CD8-positive, alpha-beta memory T cell (primary cell): ENCODE measurements around the gene GADD45GIP1. TPM values are rescaled to one million over a fixed set of nuclear protein-coding genes. Genes with fewer than 3 reads are reported as not detected.
A peak's percentile ranks its signal among the peaks of the same experiment; 100 is the strongest.

Experiments
- CTCF ChIA-PET: fragments of 350-600 bp; sonication (Branson Sonifier 250); formaldehyde crosslinking; loops from one replicate; lab custom pipeline; 2021; ENCODE audit warnings: antibody characterized with exemption; lab: Charles Lee
- POLR2A ChIA-PET: fragments of 350-600 bp; sonication (Branson Sonifier 250); formaldehyde crosslinking; loops from one replicate; lab custom pipeline; 2021; ENCODE audit warnings: antibody characterized with exemption; lab: Charles Lee
- DNase-seq, 5 donors: peaks; one replicate each; pipeline versions ENCODE4 v3.0.0 to v3.0.0-alpha.2; 2020 to 2022; ENCODE audit warnings: mixed read lengths in 1 of 5
- H3K27ac ChIP-seq: one replicate; pipeline ENCODE4 v1.7.0; 2013; ENCODE audit warnings: low read depth, mild to moderate bottlenecking, low read length, moderate library complexity
- H3K27me3 ChIP-seq: 2 replicates; pipeline ENCODE4 v1.7.0; 2013; ENCODE audit warnings: low read length, mild to moderate bottlenecking; ENCODE audit not compliant: insufficient read depth, poor library complexity, severe bottlenecking
- H3K36me3 ChIP-seq: 2 replicates; pipeline ENCODE4 v1.7.0; 2013; ENCODE audit warnings: mild to moderate bottlenecking, low read length, moderate library complexity; ENCODE audit not compliant: insufficient read depth
- H3K4me1 ChIP-seq: 2 replicates; pipeline ENCODE4 v1.7.0; 2013; ENCODE audit warnings: mild to moderate bottlenecking, low read length, moderate library complexity; ENCODE audit not compliant: insufficient read depth
- H3K4me3 ChIP-seq: 2 replicates; pipeline ENCODE4 v1.7.0; 2013; ENCODE audit warnings: mild to moderate bottlenecking, low read length
- H3K9me3 ChIP-seq: 2 replicates; pipeline ENCODE4 v1.7.0; 2013; ENCODE audit warnings: mild to moderate bottlenecking, low read length
- H3K27ac Mint-ChIP-seq, 8 donors: one replicate each; pipeline ENCODE4 v1.8.0; 2020 to 2021; ENCODE audit warnings: mixed read lengths in 8 of 8, mild to moderate bottlenecking in 6 of 8, inconsistent platforms in 3 of 8, moderate library complexity in 3 of 8
- H3K27me3 Mint-ChIP-seq, 2 donors: one replicate each; pipeline ENCODE4 v1.8.0; 2020 to 2021; ENCODE audit warnings: mixed read lengths in 2 of 2, mild to moderate bottlenecking in 1 of 2, moderate library complexity in 1 of 2
- H3K36me3 Mint-ChIP-seq, 3 donors: one replicate each; pipeline ENCODE4 v1.8.0; 2020 to 2021; ENCODE audit warnings: mixed read lengths in 3 of 3, inconsistent platforms in 1 of 3, mild to moderate bottlenecking in 1 of 3
- H3K4me1 Mint-ChIP-seq, 3 donors: one replicate each; pipeline ENCODE4 v1.8.0; 2020 to 2021; ENCODE audit warnings: mixed read lengths in 3 of 3, inconsistent platforms in 1 of 3, mild to moderate bottlenecking in 1 of 3
- H3K4me3 Mint-ChIP-seq, 7 donors: one replicate each; pipeline ENCODE4 v1.8.0; 2020 to 2021; ENCODE audit warnings: mixed read lengths in 7 of 7, mild to moderate bottlenecking in 6 of 7, moderate library complexity in 4 of 7, inconsistent platforms in 2 of 7
- H3K9me3 Mint-ChIP-seq, 5 donors: one replicate each; pipeline ENCODE4 v1.8.0; 2020 to 2022; ENCODE audit warnings: mixed read lengths in 5 of 5, mild to moderate bottlenecking in 3 of 5, moderate library complexity in 2 of 5, inconsistent platforms in 1 of 5
- polyA plus RNA-seq: library from polyadenylated mRNA; unstranded; fragments of 300-500 nt; fragmentation: Illumina TruSeq; gene quantifications from one replicate; pipeline ENCODE4 v1.2.3, GENCODE V29; 2021
- total RNA-seq, 2 experiments: library from RNA; stranded (reverse); gene quantifications; one replicate each; pipeline ENCODE4 v1.2.3, GENCODE V29; 2021

The GADD45GIP1 gene
- total and polyA plus RNA-seq, 3 experiments from 2014 or later = 37.3 to 64.1 (median 38.6) TPM

DNA sequence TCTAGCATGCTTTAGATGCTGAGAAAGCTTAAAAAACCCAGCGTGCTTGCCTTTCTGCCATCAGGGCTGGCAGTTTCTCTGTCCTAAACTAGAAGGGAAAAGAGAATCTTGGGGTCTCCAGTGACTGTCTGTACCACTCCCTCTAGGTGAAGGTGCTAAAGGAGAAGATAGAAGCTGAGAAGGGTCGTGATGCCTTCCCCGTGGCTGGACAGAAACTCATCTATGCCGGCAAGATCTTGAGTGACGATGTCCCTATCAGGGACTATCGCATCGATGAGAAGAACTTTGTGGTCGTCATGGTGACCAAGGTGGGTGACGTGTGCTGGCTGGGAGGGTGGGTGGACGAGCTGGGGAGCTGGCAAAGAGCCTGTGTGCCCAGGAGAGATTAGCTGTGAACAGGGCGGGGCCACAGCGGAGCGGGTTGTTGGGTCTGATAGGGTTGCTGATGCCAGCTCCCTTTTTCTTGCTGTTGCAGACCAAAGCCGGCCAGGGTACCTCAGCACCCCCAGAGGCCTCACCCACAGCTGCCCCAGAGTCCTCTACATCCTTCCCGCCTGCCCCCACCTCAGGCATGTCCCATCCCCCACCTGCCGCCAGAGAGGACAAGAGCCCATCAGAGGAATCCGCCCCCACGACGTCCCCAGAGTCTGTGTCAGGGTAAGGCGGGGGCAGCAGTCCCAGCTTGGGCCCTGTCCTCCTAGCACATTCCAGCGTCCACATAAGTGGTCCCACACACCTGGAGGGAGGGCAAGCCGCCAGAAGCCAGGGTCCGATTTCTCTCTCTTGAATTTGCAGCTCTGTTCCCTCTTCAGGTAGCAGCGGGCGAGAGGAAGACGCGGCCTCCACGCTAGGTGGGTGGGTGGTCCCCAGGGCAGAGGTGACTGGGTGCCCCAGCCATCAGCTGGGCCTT is 9.1 kb downstream of the GADD45GIP1 start:
- Histone ChIP-seq H3K27me3 (no peaks in the 10 kb centered on the region), H3K9me3 (no peaks in the 10 kb centered on the region), H3K4me1 (peaks cover 23% of the 10 kb centered on the region), H3K27ac (no peak overlapping the region), H3K4me3 (no peak overlapping the region), H3K36me3 (peaks cover 60% of the 10 kb centered on the region)
- Mint-ChIP-seq H3K4me1 (peaks cover 29 to 47% (median 31%) of the 10 kb centered on the region in 3 donors), H3K9me3 (peaks cover 0 to 2% (median 0%) of the 10 kb centered on the region in 5 donors), H3K4me3 (peak overlapping the region in 5 of 7 donors; percentile 8 to 64 (median 27)), H3K36me3 (peaks cover 5 to 85% (median 9%) of the 10 kb centered on the region in 3 donors), H3K27me3 (peaks cover 0 to 5% of the 10 kb centered on the region in 2 donors), H3K27ac (peak overlapping the region in 6 of 8 donors; percentile 4 to 80 (median 66))
- DNase-seq = no peak
- CTCF ChIA-PET = interaction anchor here (1.4 to 2.6 kb wide), 2 partner anchors 9 to 17 kb away, joined by 4 to 13 read pairs; partner anchors contain the start of gene GADD45GIP1
- POLR2A ChIA-PET = interaction anchor here (1.1 to 3.8 kb wide), 2 partner anchors 8 to 10 kb away, joined by 4 to 12 read pairs; partner anchors contain the start of gene GADD45GIP1

DNA sequence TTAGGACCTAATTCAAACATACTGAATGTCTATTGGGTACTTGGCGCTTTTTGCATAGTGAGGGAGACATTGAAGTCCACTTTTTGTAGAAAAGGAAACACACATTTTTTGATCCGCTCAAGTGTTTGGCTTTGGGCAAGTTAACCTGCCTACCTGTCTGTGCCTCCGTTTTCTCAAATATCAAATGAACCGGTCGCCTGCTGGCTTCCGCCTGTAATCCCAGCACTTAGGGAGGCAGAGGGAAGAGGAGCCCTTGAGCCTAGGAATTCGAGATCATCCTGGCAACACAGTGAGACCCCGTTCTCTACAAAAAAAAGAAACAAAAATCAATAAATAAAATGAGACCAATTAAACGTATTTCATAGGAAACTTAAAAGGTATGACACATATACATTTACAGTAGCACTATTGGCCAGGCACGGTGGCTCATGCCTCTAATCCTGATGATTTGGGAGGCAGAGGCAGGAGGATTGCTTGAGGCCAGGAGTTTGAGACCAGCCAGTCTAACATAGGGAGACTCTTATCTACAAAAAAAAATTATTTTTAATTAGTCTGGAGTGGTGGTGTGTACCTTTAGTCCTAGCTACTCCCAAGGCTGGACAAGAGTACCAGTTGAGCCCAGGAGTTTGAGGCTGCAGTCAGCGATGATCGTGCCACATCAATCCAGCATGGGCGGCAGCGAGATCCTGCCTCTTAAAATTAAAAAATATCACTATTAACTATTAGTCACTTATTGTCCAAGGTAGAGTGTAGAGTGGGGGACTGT is 10.1 kb downstream of the GADD45GIP1 start:
- H3K27ac Mint-ChIP-seq = peak overlapping the region; percentile 90 to 97 (median 92)
- Histone ChIP-seq H3K36me3 (peaks cover 65% of the 10 kb centered on the region), H3K27ac (peak overlapping the region; percentile 74), H3K4me3 (peak overlapping the region; percentile 73), H3K9me3 (no peaks in the 10 kb centered on the region), H3K4me1 (peaks cover 23% of the 10 kb centered on the region), H3K27me3 (no peaks in the 10 kb centered on the region)
- H3K36me3 Mint-ChIP-seq = peaks cover 5 to 86% (median 9%) of the 10 kb centered on the region in 3 donors
- H3K4me1 Mint-ChIP-seq = peaks cover 31 to 53% (median 34%) of the 10 kb centered on the region in 3 donors
- peak overlapping the region; percentile 83 to 96 (median 88) for H3K4me3 Mint-ChIP-seq
- H3K9me3 Mint-ChIP-seq = peaks cover 0 to 2% (median 0%) of the 10 kb centered on the region in 5 donors
- no peak for DNase-seq
- peaks cover 0 to 5% of the 10 kb centered on the region in 2 donors for H3K27me3 Mint-ChIP-seq
- ChIA-PET POLR2A (interaction anchor here (0.6 to 3.8 kb wide), 7 partner anchors 8 to 225 kb away, joined by 3 to 12 read pairs (median 4); partner anchors contain the start of genes DNASE2 and GADD45GIP1), CTCF (interaction anchor here (0.9 to 2.6 kb wide), 4 partner anchors 10 to 56 kb away, joined by 4 to 13 read pairs (median 4); partner anchors contain the start of genes GADD45GIP1 and GCDH)

DNA sequence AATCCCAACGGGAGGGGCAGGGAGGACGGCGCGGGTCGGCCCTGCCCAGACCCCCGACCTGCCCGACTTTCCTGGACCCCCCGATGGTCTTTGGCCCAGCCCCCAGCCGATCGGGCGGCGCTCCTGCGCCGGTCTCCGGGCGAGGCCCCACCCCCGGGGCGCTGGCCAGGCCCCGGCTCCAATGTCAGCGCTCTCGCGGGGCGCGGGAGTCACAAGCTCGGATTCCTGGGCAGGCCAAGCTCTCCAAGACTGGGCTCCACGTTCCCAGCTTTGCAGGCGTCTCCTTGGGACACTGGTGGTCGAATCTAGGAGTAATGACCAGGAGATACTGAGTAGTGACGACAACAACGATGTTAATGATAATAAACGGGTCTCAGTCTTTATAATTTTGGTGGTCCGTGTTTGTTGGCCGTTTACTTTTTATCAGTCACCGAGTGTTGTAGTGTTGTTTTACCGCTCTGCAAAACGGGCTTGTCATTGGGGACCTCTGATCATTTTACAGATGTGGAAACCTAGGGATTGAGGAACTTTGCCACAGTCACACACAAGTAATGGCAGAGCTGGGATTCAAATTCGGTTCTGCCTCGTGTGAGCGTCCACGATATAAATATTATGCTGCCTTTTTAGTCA is 10.8 kb downstream of the GADD45GIP1 start:
- peaks cover 25% of the 10 kb centered on the region for H3K4me1 ChIP-seq
- H3K4me3 ChIP-seq = peak overlapping the region; percentile 73
- Mint-ChIP-seq H3K27ac (peak overlapping the region; percentile 90 to 97 (median 92)), H3K36me3 (peaks cover 5 to 86% (median 9%) of the 10 kb centered on the region in 3 donors), H3K27me3 (peaks cover 0 to 6% of the 10 kb centered on the region in 2 donors), H3K9me3 (peaks cover 0 to 2% (median 0%) of the 10 kb centered on the region in 5 donors), H3K4me1 (peaks cover 31 to 56% (median 34%) of the 10 kb centered on the region in 3 donors), H3K4me3 (peak overlapping the region; percentile 83 to 96 (median 88))
- H3K36me3 ChIP-seq = peaks cover 69% of the 10 kb centered on the region
- CTCF ChIA-PET = interaction anchor here (0.9 to 1.3 kb wide), 2 partner anchors 19 to 56 kb away, joined by 4 to 5 read pairs; partner anchors contain the start of gene GCDH
- POLR2A ChIA-PET = interaction anchor here (0.6 to 3.8 kb wide), 6 partner anchors 9 to 225 kb away, joined by 3 to 12 read pairs (median 4); partner anchors contain the start of genes DNASE2 and GADD45GIP1
- DNase-seq = peak in 3 of 5 donors; percentile 28 to 64 (median 42)
- peak overlapping the region; percentile 74 for H3K27ac ChIP-seq
- no peaks in the 10 kb centered on the region for H3K27me3 ChIP-seq
- no peaks in the 10 kb centered on the region for H3K9me3 ChIP-seq

DNA sequence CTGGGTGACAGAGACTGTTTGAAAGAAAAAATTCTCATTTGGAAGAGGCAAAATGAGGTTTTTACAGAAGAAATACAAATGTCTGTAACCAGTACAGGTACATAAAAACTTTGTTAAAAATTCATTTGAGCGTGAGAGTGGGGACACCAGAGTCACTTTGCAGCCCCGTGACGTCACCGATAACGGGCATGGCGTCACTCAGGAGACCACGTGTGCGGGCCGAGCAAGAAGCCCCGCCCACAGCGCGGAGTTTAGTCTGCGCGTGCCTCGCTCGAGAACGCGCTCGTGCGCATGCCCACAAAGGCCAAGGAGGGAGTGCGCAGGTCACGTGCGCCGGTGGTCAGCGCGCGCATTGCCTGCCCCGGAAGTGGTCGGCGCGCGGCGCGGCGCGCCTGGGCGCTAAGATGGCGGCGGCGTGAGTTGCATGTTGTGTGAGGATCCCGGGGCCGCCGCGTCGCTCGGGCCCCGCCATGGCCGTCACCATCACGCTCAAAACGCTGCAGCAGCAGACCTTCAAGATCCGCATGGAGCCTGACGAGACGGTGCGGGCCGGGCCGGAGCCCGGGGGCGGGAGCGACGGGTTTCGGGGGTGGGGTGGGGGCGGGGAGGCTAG is 11.4 kb downstream of the GADD45GIP1 start, which contains the start of gene RAD23A:
Gene RAD23A (plus strand): TSS at position 384 of the 613 bp plus-strand sequence. CDS start 87 bp downstream, at position 471.
- Mint-ChIP-seq H3K27ac (peak within 1 kb of the TSS; percentile 95 to 98 (median 96)), H3K9me3 (peaks cover 0 to 2% (median 0%) of the 10 kb centered on the region in 5 donors), H3K4me1 (peaks cover 34 to 62% (median 38%) of the 10 kb centered on the region in 3 donors), H3K36me3 (peaks cover 5 to 86% (median 10%) of the 10 kb centered on the region in 3 donors), H3K27me3 (peaks cover 0 to 6% of the 10 kb centered on the region in 2 donors), H3K4me3 (peak within 1 kb of the TSS; percentile 87 to 96 (median 91))
- peak within 1 kb of the TSS; percentile 74 for H3K27ac ChIP-seq
- peak within 1 kb of the TSS; percentile 73 for H3K4me3 ChIP-seq
- H3K27me3 ChIP-seq = no peaks in the 10 kb centered on the region
- H3K9me3 ChIP-seq = no peaks in the 10 kb centered on the region
- ChIA-PET POLR2A (interaction anchor here (0.6 to 3.8 kb wide), 2 partner anchors 11 kb away, joined by 3 to 12 read pairs; partner anchors contain the start of gene GADD45GIP1), CTCF (interaction anchor here (0.9 to 1.3 kb wide), 2 partner anchors 19 to 55 kb away, joined by 4 to 5 read pairs; partner anchors contain the start of gene GCDH)
- H3K4me1 ChIP-seq = peaks cover 31% of the 10 kb centered on the region
- peaks cover 75% of the 10 kb centered on the region for H3K36me3 ChIP-seq
- peak; percentile 98 to 99 (median 98) for DNase-seq

DNA sequence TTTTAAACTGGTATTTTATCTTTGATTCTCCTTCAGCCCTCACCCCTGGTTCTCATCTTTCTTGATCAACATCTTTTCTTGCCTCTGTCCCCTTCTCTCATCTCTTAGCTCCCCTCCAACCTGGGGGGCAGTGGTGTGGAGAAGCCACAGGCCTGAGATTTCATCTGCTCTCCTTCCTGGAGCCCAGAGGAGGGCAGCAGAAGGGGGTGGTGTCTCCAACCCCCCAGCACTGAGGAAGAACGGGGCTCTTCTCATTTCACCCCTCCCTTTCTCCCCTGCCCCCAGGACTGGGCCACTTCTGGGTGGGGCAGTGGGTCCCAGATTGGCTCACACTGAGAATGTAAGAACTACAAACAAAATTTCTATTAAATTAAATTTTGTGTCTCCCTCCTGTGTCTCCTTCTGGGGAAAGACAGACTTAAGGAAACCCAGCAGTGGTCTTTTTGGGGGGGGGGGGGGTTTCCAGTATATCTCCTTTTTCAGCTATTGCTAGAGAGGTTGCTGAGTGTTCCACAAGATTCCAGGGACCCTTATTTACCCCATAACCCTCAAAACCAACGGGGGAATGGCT is 12.8 kb downstream of the GADD45GIP1 start:
- Mint-ChIP-seq H3K27ac (peak overlapping the region in 6 of 8 donors; percentile 63 to 98 (median 96)), H3K9me3 (peaks cover 0 to 2% (median 0%) of the 10 kb centered on the region in 5 donors)

DNA sequence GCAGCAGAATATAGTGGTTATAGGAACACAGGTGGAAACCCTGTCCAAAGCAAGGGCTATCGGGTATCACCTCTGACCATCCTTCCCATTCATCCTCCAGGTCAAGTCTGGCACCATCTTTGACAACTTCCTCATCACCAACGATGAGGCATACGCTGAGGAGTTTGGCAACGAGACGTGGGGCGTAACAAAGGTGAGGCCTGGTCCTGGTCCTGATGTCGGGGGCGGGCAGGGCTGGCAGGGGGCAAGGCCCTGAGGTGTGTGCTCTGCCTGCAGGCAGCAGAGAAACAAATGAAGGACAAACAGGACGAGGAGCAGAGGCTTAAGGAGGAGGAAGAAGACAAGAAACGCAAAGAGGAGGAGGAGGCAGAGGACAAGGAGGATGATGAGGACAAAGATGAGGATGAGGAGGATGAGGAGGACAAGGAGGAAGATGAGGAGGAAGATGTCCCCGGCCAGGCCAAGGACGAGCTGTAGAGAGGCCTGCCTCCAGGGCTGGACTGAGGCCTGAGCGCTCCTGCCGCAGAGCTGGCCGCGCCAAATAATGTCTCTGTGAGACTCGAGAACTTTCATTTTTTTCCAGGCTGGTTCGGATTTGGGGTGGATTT is 13.5 kb downstream of the GADD45GIP1 start:
- ChIA-PET POLR2A (interaction anchor here (0.7 kb wide), 1 partner anchor 1435 kb away, joined by 10 read pairs; no protein-coding TSS in a partner anchor), CTCF (interaction anchor here (0.7 to 1.4 kb wide), 3 partner anchors 22 to 96 kb away, joined by 3 to 4 read pairs (median 4); no protein-coding TSS in a partner anchor)
- peaks cover 51 to 75% (median 56%) of the 10 kb centered on the region in 3 donors for H3K4me1 Mint-ChIP-seq
- H3K9me3 Mint-ChIP-seq = peaks cover 0 to 2% (median 0%) of the 10 kb centered on the region in 5 donors
- Histone ChIP-seq H3K27ac (no peak overlapping the region), H3K27me3 (no peaks in the 10 kb centered on the region), H3K4me1 (peaks cover 46% of the 10 kb centered on the region), H3K9me3 (no peaks in the 10 kb centered on the region), H3K36me3 (peaks cover 72% of the 10 kb centered on the region), H3K4me3 (no peak overlapping the region)
- H3K27me3 Mint-ChIP-seq = peaks cover 0 to 6% of the 10 kb centered on the region in 2 donors
- DNase-seq = no peak
- H3K27ac Mint-ChIP-seq = peak overlapping the region in 7 of 8 donors; percentile 60 to 97 (median 83)
- peaks cover 14 to 86% (median 19%) of the 10 kb centered on the region in 3 donors for H3K36me3 Mint-ChIP-seq
- peak overlapping the region in 6 of 7 donors; percentile 13 to 79 (median 36) for H3K4me3 Mint-ChIP-seq

More for the DNA sequence above, 12.8 kb downstream of the GADD45GIP1 start:
- no peaks in the 10 kb centered on the region for H3K27me3 ChIP-seq
- H3K36me3 Mint-ChIP-seq = peaks cover 14 to 86% (median 19%) of the 10 kb centered on the region in 3 donors
- H3K27me3 Mint-ChIP-seq = peaks cover 0 to 6% of the 10 kb centered on the region in 2 donors
- ChIA-PET CTCF (interaction anchor here (1.0 to 1.4 kb wide), 2 partner anchors 21 to 59 kb away, joined by 4 read pairs; no protein-coding TSS in a partner anchor), POLR2A (interaction anchor here (0.6 to 0.9 kb wide), 2 partner anchors 54 to 1566 kb away, joined by 5 to 6 read pairs; partner anchors contain the start of gene GCDH)
- no peak for DNase-seq
- H3K4me1 ChIP-seq = peaks cover 45% of the 10 kb centered on the region
- H3K9me3 ChIP-seq = no peaks in the 10 kb centered on the region
- no peak overlapping the region for H3K4me3 ChIP-seq
- peaks cover 78% of the 10 kb centered on the region for H3K36me3 ChIP-seq
- H3K4me3 Mint-ChIP-seq = peak overlapping the region in 2 of 7 donors; percentile 19 to 90
- H3K4me1 Mint-ChIP-seq = peaks cover 46 to 70% (median 52%) of the 10 kb centered on the region in 3 donors
- no peak overlapping the region for H3K27ac ChIP-seq
